Stimulated activated CD8-positive, alpha-beta memory T cell treated with anti-CD3 and anti-CD28 coated beads, Interleukin-7, amount 100 ng/mL, for 4 hours (primary cell): Measurements from ENCODE around the gene CPM.
"Not testable (repeated sequence)": the region's sequence is repeated elsewhere in the genome, so short reads cannot be mapped to it uniquely, and the experiment has no call there.

ENCODE experiments used
- DNase-seq, 2 donors: peaks; one replicate each; pipeline ENCODE4 v3.0.0-alpha.2; 2020; ENCODE audit warnings: low read depth in 2 of 2

CPM gene

DNA sequence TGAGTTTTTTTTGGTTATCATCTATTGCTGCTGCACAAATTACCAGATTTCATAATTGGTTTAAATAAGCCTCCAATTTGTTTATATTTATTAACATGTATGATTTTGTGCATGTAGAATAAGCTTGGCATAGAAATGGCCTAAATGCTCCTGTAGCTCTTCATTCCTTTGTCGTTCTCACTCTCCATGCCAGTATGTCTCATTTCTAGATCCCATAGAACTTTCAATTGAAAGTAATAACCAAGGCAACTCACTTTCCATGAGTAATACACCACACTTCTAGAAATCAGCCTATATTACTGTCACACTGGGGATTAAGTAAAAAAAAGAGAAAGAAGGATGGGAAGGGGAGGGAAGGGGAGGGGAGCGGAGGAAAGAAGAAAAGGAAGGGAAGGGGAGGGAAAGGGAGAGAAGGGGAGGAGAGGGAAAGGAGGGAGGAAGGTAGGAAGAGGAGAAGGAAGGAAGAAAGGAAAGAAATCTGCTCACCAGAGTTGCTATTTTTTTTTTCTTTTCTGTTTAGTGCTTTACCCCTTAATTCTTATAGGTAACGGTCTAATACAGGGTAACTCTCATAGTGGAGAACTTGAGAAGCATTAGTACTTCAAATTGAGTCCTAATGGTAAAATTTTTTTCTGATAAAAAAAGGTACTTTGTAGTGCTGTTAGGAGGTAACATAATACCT, 79.4 kb downstream of the CPM start:
- DNase-seq = no peak

DNA sequence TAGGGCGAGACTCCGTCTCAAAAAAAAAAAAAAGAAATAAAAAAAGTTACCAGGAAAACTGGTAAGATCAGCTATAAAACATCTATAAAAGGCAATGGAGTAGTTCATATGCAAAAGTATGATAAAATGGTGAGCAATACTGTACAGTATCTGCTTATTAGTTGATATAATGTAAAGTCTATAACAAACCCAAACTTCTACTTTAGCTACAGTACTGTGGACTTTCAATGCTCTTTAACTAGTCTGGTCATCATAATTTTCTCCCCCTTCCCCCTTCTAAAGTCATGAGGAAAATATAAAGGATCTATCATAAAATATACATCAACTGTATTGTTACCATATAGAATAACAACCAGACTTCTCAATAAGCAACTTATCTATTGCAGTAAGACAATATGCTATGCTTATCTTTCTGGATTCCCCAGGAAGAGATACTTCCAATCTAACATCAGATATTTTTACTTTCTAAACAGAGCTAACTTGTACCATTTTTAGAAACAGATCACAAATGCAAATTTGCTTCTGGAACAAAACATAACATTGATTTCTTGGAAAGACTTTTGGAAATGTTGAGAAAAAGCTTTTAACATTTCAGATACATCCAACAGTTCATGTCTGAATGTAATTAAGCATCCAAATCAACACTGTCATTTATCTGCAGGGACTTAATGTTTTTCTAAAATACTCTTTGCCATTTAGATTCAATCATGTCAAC, 81.2 kb downstream of the CPM start:
- DNase-seq = no peak

- no peak for DNase-seq
These were observed 82.6 kb downstream of the CPM start for GRCh38 chr12:68850390-68850789.

DNA sequence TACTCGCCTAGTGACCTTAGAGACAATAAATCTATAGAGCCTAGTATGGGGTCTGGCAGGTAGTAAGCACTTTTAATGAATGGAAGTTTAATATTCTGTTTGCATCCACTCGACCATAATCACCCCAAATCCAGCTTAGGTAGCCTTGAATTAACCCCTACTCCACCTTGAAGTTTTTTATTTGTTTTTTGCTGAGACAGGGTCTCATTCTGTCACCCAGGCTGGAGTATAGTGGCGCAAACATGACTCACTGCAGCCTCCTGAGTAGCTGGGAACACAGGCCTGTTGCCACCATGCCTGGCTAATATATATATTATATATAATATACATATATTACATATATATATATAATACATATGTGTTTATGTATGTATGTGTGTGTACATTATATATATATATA, 86.2 kb downstream of the CPM start:
- DNase-seq = no peak

- DNase-seq = no peak
These were observed 87.9 kb downstream of the CPM start for GRCh38 chr12:68844788-68845695.

DNA sequence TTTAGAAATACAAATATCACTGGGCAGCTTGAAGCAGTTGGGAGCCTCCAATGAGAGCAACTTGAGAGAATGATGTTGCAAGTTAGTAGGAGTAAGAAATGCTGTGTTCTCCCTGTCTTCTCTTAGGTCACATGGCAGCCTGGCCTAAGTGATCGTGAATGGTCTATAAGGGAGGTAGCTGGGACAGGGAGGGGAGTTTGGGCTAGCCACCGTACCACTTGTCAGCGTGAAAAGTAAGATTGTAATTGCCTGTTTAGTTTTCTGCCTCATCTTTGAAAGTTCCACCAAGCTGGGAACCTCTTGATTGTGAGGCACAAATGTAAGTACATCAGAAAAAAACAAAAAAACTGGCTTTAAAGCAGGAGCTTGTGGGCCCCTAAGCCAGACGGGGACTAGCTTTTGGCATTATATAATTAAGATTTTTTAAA, 88.6 kb downstream of the CPM start:
- no peak for DNase-seq

- DNase-seq = no peak
These were observed 90.0 kb downstream of the CPM start for GRCh38 chr12:68842784-68843567.

DNA sequence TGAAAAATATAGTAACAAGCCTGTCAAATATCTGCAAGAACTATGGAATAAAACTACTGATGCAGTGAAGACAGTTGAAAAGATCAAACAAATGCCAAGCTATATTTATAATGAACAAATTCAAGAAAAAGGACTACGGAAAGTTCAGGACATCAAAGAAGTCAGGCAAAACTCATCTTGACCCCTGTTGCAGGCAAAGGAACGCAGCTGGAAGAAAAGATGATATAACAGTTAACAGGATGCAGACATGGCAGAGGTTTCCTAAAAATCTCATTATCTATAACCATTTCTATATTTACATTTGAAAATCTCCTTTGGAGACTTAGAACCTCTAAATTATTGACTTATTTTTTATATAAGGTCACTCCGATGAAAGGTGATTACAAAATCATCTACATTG, 90.8 kb downstream of the CPM start:
- no peak for DNase-seq

DNA sequence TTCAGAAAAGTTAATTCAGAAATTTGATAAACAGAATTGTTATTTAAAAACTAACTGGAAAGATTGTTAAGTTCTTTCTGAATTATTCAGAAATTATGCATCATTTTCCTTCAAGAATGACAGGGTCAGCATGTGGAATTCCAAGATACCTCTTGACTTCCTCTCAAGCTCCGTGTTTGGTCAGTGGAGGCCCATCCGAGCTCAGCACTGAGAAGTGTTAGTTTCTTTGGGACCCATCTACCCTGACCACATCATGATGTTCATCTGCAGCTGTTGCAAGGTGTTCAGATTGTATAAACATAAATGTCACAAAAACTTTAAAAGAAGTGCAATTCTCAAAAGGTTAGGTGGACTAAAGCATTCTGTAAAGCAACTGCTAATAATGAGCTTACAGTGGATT, 91.3 kb downstream of the CPM start:
- no peak for DNase-seq

DNA sequence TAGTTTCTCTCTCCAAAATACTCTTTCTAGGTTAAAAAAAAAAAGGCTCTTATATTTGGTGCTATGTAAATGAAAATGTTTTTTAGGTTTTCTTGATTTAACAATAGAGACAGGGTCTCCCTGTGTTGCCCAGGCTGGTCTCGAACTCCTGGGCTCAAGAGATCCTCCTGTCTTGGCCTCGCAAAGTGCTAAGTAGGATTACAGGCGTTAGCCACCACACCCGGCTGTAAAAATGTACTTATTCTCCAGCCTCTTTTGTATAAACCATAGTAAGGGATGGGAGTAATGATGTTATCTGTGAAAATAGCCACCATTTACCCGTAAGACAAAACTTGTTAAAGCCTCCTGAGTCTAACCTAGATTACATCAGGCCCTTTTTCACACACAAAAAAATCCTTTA, 91.8 kb downstream of the CPM start:
- DNase-seq = not testable (repeated sequence)

DNA sequence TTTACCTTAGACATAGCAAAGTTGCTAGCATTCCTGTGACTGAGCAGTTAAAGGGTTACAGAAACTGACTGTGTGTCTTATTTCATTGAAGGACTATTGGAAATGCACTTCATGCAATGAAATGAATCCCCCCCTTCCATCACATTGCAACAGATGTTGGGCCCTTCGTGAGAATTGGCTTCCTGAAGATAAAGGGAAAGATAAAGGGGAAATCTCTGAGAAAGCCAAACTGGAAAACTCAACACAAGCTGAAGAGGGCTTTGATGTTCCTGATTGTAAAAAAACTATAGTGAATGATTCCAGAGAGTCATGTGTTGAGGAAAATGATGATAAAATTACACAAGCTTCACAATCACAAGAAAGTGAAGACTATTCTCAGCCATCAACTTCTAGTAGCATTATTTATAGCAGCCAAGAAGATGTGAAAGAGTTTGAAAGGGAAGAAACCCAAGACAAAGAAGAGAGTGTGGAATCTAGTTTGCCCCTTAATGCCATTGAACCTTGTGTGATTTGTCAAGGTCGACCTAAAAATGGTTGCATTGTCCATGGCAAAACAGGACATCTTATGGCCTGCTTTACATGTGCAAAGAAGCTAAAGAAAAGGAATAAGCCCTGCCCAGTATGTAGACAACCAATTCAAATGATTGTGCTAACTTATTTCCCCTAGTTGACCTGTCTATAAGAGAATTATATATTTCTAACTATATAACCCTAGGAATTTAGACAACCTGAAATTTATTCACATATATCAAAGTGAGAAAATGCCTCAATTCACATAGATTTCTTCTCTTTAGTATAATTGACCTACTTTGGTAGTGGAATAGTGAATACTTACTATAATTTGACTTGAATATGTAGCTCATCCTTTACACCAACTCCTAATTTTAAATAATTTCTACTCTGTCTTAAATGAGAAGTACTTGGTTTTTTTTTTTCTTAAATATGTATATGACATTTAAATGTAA, 93.5 kb downstream of the CPM start:
- no peak for DNase-seq

DNA sequence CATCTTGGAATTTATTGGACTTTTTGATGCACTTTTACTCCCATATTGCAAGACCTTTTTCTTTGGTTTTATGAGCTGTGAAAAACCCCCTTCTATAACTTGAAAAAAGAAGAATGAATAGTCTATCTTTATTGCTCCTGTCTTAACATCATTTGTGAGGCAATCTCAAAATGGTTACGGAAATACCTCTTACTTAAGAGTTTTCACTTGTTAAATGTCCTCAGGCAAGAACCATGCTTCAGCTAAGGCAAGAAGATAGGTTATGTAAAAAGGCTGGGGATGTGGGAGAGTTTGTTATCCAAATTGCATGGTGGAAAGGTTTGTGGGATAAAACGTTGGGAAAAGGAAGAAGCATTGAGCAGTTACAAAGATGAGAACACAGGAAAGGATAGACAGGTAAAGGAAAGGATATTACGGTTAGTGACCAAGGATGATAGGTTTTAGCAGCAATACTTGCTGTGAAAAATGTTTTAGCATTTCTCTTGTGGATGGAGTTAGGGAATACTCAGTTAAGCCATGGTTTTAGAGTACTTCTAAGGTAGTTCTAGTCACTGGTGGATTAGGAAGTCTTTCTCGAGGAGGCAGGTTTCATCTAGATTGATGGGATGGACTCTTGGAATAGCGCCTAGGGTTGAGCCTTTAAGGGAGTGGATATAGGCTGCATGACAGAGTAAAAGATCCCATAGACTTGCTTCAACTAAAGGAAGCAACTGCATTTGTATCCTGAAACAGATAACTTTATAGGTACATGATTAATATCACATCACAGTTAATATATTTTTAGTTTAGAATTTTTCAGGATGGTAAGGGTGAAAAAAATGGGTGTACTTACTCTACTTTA, 94.7 kb downstream of the CPM start:
- DNase-seq = no peak

DNA sequence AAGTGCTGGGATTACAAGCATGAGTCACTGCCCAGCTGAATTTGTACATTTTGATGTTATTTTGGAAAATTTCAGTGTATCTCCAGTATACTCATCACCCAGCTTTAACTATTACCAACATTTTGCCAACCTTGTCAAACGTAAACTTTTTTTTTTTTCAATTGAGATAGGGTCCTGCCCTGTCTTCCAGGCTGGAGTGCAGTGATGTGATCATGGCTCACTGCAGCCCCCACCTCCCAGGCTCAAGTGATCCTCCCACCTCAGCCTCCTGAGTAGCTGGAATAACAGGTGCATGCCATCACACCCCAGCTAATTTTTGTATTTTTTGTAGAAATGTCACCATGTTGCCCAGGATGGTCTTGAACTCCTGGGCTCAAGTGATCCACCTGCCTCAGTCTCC, 95.8 kb downstream of the CPM start:
- no peak for DNase-seq

DNA sequence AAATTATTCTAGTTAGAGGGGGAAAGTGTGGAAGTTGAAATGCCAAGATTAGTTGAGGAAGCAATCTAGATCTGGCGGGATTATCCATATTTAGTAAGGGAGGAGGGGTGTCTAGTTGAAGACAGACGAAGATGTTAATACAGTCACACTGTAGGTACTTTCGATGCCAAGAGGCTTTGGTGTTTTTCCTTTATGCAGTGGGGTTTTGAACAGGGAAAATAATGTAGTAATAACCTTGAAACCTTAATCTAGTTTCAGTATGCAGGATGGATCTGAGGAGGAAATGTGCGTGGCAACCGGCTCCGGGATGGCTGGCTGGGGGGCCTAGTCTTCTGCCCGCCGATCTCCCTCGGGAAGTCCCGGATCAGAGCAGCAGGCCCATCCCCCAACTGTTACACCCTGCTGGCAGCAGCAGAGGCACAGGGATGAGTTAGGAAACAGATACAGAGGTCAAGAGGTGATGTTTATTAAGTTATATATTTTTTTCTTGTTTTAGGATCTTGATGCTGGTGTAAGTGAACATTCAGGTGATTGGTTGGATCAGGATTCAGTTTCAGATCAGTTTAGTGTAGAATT, 97.5 kb downstream of the CPM start:
- no peak for DNase-seq

DNA sequence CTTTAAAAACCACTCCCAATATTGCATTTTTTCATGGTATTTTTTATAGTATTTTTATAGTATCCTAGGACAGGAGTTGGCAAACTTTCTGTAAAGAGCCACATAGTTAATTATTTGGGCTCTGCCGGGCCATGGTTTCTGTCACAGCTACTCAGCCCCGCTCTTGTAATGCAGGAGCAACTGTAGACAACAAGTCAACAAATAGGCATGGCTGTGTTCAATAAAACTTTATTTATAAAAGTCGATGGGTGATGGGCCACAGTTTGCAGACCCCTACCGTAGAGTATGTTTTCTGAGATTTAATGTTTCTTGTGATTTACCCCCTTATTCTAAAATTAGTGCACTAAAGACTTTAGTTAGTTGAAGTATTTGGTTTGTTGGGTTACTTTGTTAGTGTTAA, 99.5 kb downstream of the CPM start:
- DNase-seq = no peak

- no peak for DNase-seq
These were observed 100.5 kb downstream of the CPM start for GRCh38 chr12:68832504-68832867.

GRCh38 chr12:68831751-68832503, 101.0 kb downstream of the CPM start:
- no peak for DNase-seq

GRCh38 chr12:68831272-68831671, 101.7 kb downstream of the CPM start:
- no peak for DNase-seq

DNA sequence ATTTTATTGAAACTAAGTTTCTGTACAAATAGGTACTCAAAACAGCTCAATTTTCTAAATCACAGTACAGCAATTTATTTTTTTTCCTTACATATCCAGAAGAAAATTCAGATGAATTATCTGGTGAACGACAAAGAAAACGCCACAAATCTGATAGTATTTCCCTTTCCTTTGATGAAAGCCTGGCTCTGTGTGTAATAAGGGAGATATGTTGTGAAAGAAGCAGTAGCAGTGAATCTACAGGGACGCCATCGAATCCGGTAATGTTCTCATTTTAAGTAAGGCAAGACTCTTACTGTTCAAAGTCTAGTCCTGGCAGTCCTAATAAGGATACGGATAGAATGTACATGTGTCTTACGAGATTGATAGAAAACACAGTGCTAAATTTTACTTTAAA, 104.3 kb downstream of the CPM start:
- no peak for DNase-seq
